Stimulated activated naive B cell treated with anti-CD40 and anti-IgM and Interleukin-4, amounts not matched to agents 10 μg/mL and 1 μg/mL and 100 μg/mL, for 72 hours (primary cell): Measurements from ENCODE around the gene CBLN4.

ENCODE experiments used
- ATAC-seq, 2 donors: fragments of 150-1000 bp; cut with Tn5 transposase; replicated peaks; 2 replicates each; pipeline ENCODE4 v1.10.0; 2021; ENCODE audit warnings: moderate library complexity in 1 of 2
- DNase-seq: peaks from one replicate; pipeline ENCODE4 v3.0.0; 2021
- H3K27ac Mint-ChIP-seq: one replicate; pipeline ENCODE4 v1.8.0; 2022; ENCODE audit warnings: mild to moderate bottlenecking, mixed read lengths
- H3K27me3 Mint-ChIP-seq, 2 donors: one replicate each; pipeline ENCODE4 v1.8.0; 2022; ENCODE audit warnings: mixed read lengths in 2 of 2
- H3K36me3 Mint-ChIP-seq, 2 donors: one replicate each; pipeline ENCODE4 v1.8.0; 2022; ENCODE audit warnings: mixed read lengths in 2 of 2, mild to moderate bottlenecking in 1 of 2
- H3K4me1 Mint-ChIP-seq, 2 donors: one replicate each; pipeline ENCODE4 v1.8.0; 2022; ENCODE audit warnings: mixed read lengths in 2 of 2, mild to moderate bottlenecking in 1 of 2
- H3K4me3 Mint-ChIP-seq, 2 donors: one replicate each; pipeline ENCODE4 v1.8.0; 2022; ENCODE audit warnings: mild to moderate bottlenecking in 2 of 2, mixed read lengths in 2 of 2, moderate library complexity in 1 of 2
- H3K9me3 Mint-ChIP-seq, 2 donors: one replicate each; pipeline ENCODE4 v1.8.0; 2022; ENCODE audit warnings: mixed read lengths in 2 of 2, mild to moderate bottlenecking in 1 of 2

The CBLN4 gene

DNA sequence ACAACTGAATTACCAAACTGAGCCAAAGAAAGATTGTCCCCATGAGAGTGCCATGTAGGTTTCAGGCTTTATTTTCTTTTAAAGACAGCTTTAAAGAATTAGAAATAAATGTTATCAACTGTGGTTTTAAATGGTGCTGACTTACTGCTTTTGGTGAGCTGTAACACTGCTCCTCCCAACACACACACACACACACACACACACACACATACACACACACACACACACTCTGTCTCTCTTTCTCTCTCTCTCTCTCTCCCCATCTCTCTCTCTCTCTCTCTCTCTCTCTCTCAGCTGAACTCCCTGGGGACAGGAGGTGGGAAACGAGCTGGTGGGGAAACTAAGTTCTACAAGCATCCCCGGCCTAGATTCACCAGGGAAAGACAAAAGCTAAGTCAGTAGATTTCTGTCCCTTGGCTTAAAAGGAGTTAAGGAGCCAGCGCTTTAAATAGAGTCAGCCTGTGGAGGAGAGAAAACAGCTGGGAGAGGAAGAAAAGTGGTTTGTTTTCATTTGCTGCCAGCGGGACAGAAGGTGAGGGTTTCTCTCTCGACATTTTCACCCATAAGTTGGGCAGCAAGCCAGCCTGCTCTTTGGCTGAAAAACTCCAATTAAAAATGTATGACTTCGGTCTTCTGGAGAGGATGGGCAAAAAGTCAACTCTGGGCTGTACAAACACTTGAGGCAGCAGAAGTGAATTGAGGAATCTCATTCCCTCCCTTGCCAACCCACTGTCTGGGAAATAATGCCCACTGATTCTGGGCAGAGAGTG is 27.4 kb downstream of the CBLN4 start:
- H3K9me3 Mint-ChIP-seq, result no peaks in the 10 kb centered on the region
- no peaks in the 10 kb centered on the region for H3K36me3 Mint-ChIP-seq
- H3K4me3 Mint-ChIP-seq, result no peak overlapping the region
- H3K27ac Mint-ChIP-seq, result no peak overlapping the region
- no peaks in the 10 kb centered on the region for H3K4me1 Mint-ChIP-seq
- no peak for ATAC-seq
- no peaks in the 10 kb centered on the region for H3K27me3 Mint-ChIP-seq
- no peak for DNase-seq

DNA sequence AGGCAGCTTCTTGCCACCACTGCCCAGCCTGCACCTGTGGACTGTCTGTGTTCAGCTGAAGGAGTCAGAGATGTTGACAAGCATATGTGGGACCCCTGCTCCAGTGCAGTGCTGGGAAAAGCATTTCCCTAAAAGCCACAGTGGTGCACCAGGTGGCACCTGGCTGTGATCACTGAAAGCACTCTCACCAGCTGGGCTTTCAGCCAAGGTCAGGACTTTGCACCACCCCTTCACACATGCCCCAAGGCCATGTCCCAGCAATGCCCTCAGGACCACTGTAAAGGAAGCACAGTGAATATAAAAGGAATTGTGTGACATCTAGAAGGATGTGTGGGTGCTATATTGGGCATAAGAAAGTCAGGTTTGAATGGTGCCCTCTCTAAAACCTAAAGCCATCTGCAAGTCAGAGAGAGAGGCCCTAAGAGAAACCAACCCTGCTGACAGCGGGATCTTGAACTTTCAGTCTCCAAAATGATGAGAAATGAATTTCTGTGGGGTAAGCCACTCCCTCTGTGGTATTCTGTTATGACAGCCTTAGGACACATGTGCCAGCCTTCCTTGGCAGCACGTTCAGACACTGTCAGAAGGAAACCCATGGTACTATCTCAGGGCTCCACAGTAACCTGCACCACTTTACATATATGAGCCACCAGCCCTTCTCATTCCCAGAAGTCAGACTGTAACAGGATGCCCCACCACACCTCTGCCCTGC is 30.7 kb downstream of the CBLN4 start:
- DNase-seq (no peak), ATAC-seq (no peak)
- Mint-ChIP-seq H3K27me3 (no peaks in the 10 kb centered on the region), H3K4me1 (no peaks in the 10 kb centered on the region), H3K27ac (no peak overlapping the region), H3K9me3 (no peaks in the 10 kb centered on the region), H3K4me3 (no peak overlapping the region), H3K36me3 (no peaks in the 10 kb centered on the region)

DNA sequence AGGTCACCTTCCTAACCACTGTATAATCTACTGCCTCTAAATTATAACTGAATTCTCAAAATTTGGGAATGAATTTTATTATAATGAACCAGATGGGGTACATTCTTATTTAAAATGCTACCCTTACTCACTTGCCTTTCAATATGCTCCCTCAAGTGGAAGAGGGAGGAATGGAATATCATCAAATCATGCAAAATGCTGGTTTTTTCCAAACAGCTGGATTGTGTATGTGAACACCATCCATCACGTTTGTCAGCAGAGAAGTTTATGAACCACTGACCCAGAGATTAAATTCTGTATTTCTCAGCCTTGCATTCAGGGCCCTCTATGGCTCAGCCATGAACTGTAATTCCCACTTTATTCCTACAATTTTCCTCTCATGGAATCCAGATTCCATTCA is 40.5 kb downstream of the CBLN4 start:
- DNase-seq (no peak), ATAC-seq (no peak)

DNA sequence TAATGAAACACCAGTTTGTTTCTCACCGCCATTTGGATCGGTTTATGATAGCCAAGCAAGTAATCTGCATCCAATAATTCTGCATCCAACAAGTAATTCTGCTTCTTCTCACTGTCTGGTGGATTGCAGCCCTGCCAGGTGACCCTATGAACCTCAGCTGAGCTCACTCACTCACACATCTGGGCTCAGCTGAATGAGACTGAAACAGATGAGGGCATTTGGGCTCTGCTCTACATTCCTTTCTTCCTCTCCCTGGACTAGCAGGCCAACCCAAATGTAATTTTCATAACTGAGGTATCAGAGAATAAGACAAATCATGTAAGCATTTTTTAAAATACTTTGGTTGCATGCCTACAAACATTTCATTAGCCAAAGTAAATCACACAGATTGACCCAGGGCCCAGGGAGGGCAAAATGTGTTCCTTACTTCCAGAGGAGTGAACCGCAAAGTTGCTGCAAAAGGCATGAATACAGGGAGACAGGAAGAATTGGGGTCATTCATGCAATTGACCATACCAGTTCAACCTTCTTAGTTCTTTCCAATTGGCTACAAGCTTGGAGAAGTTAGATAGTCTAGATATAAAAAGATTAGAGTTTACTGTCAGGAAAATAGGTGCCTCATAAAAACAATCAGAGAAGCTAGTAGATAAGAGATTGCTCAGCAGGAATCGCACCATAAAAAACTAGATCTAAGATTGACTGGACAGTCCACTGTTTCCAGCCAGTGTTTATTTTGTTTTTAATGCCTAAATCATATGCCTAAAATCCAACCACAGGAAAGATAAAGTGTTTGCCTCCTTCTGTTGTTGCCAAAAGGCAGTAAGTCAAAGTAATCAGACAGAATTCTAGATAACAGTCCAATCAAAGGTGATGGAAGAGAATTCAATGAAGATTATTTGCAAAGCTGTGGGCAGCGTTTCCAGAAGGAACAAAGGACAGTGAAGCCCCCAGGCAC is 43.7 kb downstream of the CBLN4 start:
- Mint-ChIP-seq H3K9me3 (peaks cover 5 to 10% of the 10 kb centered on the region in 2 donors), H3K4me3 (no peak overlapping the region), H3K27me3 (no peaks in the 10 kb centered on the region), H3K27ac (no peak overlapping the region), H3K4me1 (no peaks in the 10 kb centered on the region), H3K36me3 (no peaks in the 10 kb centered on the region)
- no peak for DNase-seq
- ATAC-seq, result no peak

More for the DNA sequence above, 40.5 kb downstream of the CBLN4 start:
- Mint-ChIP-seq H3K36me3 (no peaks in the 10 kb centered on the region), H3K27me3 (no peaks in the 10 kb centered on the region), H3K4me1 (no peaks in the 10 kb centered on the region), H3K27ac (no peak overlapping the region), H3K9me3 (peaks cover 6 to 15% of the 10 kb centered on the region in 2 donors), H3K4me3 (no peak overlapping the region)

DNA sequence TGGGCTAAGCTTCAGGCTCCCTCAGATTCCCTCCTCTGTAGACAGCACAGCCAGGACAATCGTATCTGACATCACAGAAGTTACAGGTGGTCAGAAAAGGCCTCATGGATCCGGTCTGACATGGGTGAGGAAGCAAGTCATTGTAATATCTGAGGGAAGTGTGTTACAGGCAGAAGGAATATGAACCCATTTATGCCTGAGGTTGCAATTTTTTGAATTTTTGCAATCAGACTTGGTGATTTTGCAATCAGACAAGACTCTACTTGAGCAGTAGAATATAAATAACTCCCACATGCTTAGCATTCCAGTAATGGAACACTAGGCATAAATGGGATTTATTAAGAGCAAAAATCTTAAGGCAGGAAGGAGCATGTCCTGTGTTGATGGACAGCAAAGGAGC is 52.1 kb downstream of the CBLN4 start:
- Mint-ChIP-seq H3K9me3 (peaks cover 4 to 7% of the 10 kb centered on the region in 2 donors), H3K4me1 (no peaks in the 10 kb centered on the region), H3K4me3 (no peak overlapping the region), H3K27me3 (no peaks in the 10 kb centered on the region), H3K36me3 (no peaks in the 10 kb centered on the region), H3K27ac (no peak overlapping the region)
- DNase-seq, result no peak
- ATAC-seq, result no peak

DNA sequence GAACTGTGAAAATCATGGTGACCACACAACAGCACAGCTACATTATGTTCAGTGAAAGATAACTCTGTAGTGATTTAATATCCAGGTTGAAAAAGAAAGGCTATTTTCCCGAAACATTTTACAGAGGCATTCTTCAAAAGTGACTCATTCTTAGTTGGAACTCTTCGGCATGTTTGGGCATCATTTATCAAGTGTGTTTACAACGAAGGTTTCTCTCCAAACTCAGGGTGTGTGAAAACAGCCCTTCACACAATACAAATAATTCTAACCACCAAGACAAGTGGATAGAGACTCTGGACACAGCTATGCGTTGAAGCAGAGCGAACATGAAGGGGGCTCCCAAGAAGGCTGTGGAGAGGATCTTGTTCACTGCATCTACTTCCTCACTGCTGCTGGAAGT is 57.6 kb downstream of the CBLN4 start:
- Mint-ChIP-seq H3K4me1 (no peaks in the 10 kb centered on the region), H3K9me3 (peaks cover 0 to 8% of the 10 kb centered on the region in 2 donors), H3K27me3 (no peaks in the 10 kb centered on the region), H3K4me3 (no peak overlapping the region), H3K36me3 (no peaks in the 10 kb centered on the region), H3K27ac (no peak overlapping the region)
- DNase-seq, result no peak
- ATAC-seq, result no peak
